AG04449 (cell line): ENCODE measurements around the gene RBM47.

Experiments
- CTCF ChIA-PET: fragments of 350-600 bp; formaldehyde crosslinking; extraction: SDS; loops from one replicate; lab custom pipeline; 2021; ENCODE audit warnings: antibody characterized with exemption; lab: Yijun Ruan, JAX
- POLR2A ChIA-PET: fragments of 400-600, 350-600 bp; formaldehyde crosslinking; extraction: SDS; loops from one replicate; lab custom pipeline; 2020; ENCODE audit warnings: antibody characterized with exemption, inconsistent platforms; lab: Yijun Ruan, JAX
- DNase-seq: peaks from one replicate; pipeline ENCODE4 v3.0.0-alpha.2; 2010; ENCODE audit warnings: low read depth, low spot score
- H3K4me3 ChIP-seq: 2 replicates; pipeline ENCODE4 v1.5.1; 2011; ENCODE audit warnings: low read depth, mild to moderate bottlenecking, control low read depth, low read length
- CTCF ChIP-seq: IDR thresholded peaks from one replicate; pipeline ENCODE4 v1.5.1; 2011; ENCODE audit warnings: mild to moderate bottlenecking, moderate library complexity, low read length, control low read depth, inconsistent platforms; ENCODE audit not compliant: insufficient read depth; ENCODE audit errors: missing control alignments

The RBM47 gene

GRCh38 chr4:40571208-40571607 is 58.5 kb downstream of the RBM47 start:
- ChIA-PET POLR2A (no interaction called here), CTCF (no interaction called here)
- no peak for DNase-seq
- no peak for TF ChIP-seq CTCF
- H3K4me3 ChIP-seq: no peak overlapping the region

GRCh38 chr4:40570348-40571077 is 59.2 kb downstream of the RBM47 start:
- H3K4me3 ChIP-seq: no peak overlapping the region
- CTCF ChIA-PET: no interaction called here
- TF ChIP-seq CTCF: no peak
- POLR2A ChIA-PET: no interaction called here
- DNase-seq: no peak

- POLR2A ChIA-PET: no interaction called here
- CTCF ChIA-PET: interaction anchor here (0.9 to 1.3 kb wide), 2 partner anchors 10 to 154 kb away, joined by 3 to 7 read pairs; no protein-coding TSS in a partner anchor
- no peak for TF ChIP-seq CTCF
- DNase-seq: no peak
- H3K4me3 ChIP-seq: no peak overlapping the region
Measured at GRCh38 chr4:40564815-40565483, 64.7 kb downstream of the RBM47 start.

- CTCF ChIA-PET: no interaction called here
- no peak for TF ChIP-seq CTCF
- DNase-seq: no peak
- no peak overlapping the region for H3K4me3 ChIP-seq
- POLR2A ChIA-PET: no interaction called here
Measured at GRCh38 chr4:40564004-40564403, 65.7 kb downstream of the RBM47 start.

- CTCF ChIA-PET: interaction anchor here (1.6 kb wide), 1 partner anchor 13 kb away, joined by 4 read pairs; no protein-coding TSS in a partner anchor
- POLR2A ChIA-PET: no interaction called here
- no peak for DNase-seq
Measured at GRCh38 chr4:40563401-40563800, 66.3 kb downstream of the RBM47 start.

More at GRCh38 chr4:40563401-40563800, 66.3 kb downstream of the RBM47 start:
- no peak overlapping the region for H3K4me3 ChIP-seq
- TF ChIP-seq CTCF: no peak
